K562 (cell line): ENCODE results near the gene SLC9A3. TPM values are rescaled to one million over a fixed set of nuclear protein-coding genes. Genes with fewer than 3 reads are reported as not detected.

Experiments used
- CAMTA2 ChIP-seq: fragments of 250-450 bp; sonication (Bioruptor Pico); conservative IDR thresholded peaks from 2 replicates; pipeline ENCODE4 v1.5.1; 2022
- FOXK1 ChIP-seq: sonication (generic); formaldehyde crosslinking; IDR thresholded peaks from 2 replicates; pipeline ENCODE4 v1.8.0; 2022; ENCODE audit warnings: missing genetic modification reagents, mild to moderate bottlenecking, borderline replicate concordance
- L3MBTL2 ChIP-seq: fragments of 450-650 bp; IDR thresholded peaks from 2 replicates; pipeline ENCODE4 v1.6.1; 2016; ENCODE audit warnings: mild to moderate bottlenecking, moderate library complexity
- NFIC ChIP-seq: fragments of 450-650 bp; IDR thresholded peaks from 2 replicates; pipeline ENCODE4 v1.6.1; 2017; ENCODE audit warnings: mild to moderate bottlenecking, inconsistent platforms
- ZFX ChIP-seq: sonication (generic); formaldehyde crosslinking; IDR thresholded peaks from 2 replicates; pipeline ENCODE4 v1.8.0; 2022; ENCODE audit warnings: mild to moderate bottlenecking, missing genetic modification reagents, moderate library complexity
- ZNF583 ChIP-seq: fragments of 250-450 bp; sonication (Bioruptor Pico); IDR thresholded peaks from 2 replicates; pipeline ENCODE4 v1.4.0; 2020
- ZNF76 ChIP-seq: fragments of 250-450 bp; sonication (Bioruptor Pico); IDR thresholded peaks from 2 replicates; pipeline ENCODE4 v1.4.0; 2020; ENCODE audit warnings: mild to moderate bottlenecking, moderate library complexity, borderline replicate concordance
- ZNF766 ChIP-seq: fragments of 200-800 bp; sonication (Bioruptor generic); conservative IDR thresholded peaks from 2 replicates; pipeline ENCODE4 v1.6.1; 2016; ENCODE audit warnings: missing genetic modification characterization, missing compliant biosample characterization
- polyA plus RNA-seq, 8 experiments: library from polyadenylated mRNA; depleted of rRNA in 4 of 8; stranded (reverse) in 5 of 8; unstranded in 3 of 8; fragments of >200 nt; fragmentation: Nextera tagmentation in 2 of 8; fragmentation: Illumina TruSeq in 1 of 8; extraction: Ambion mirVana in 2 of 8; extraction: Trizol in 1 of 8; gene quantifications; 2 replicates each; pipeline versions ENCODE4 v1.2.1 to v1.2.3, GENCODE V29; 2011 to 2014; ENCODE audit warnings: inconsistent platforms in 1 of 8, missing spikeins in 1 of 8
- total RNA-seq, 7 experiments: library from RNA; depleted of rRNA in 6 of 7; stranded (reverse); fragments of >200 nt in 6 of 7; fragmentation: Illumina TruSeq in 2 of 7; extraction: Trizol in 2 of 7; gene quantifications; 2 replicates each; pipeline versions ENCODE4 v1.2.1 to v1.2.3, GENCODE V29; 2011 to 2021; ENCODE audit warnings: low replicate concordance in 1 of 7
- TF ChIP-seq, protein P1 (sequence below), 2 experiments: fragments of 450-650 bp in 1 of 2; sonication (generic) in 1 of 2; formaldehyde crosslinking in 1 of 2; IDR thresholded peaks; 2 replicates each; pipeline versions ENCODE4 v1.7.1 to v1.9.0; 2016 to 2022; ENCODE audit warnings: inconsistent platforms in 1 of 2, mild to moderate bottlenecking in 1 of 2, missing genetic modification reagents in 1 of 2

The SLC9A3 gene
- total and polyA plus RNA-seq, 9 of the 15 experiments (the other 6 are each of a cell fraction or from before 2014, with no cell fraction given) = 1.5 to 5.8 (median 3.7) TPM; not detected in 2

GRCh38 chr5:534743-535671 lies 10.8 kb upstream of the SLC9A3 start (continued):
- TF ChIP-seq, protein P1, sequence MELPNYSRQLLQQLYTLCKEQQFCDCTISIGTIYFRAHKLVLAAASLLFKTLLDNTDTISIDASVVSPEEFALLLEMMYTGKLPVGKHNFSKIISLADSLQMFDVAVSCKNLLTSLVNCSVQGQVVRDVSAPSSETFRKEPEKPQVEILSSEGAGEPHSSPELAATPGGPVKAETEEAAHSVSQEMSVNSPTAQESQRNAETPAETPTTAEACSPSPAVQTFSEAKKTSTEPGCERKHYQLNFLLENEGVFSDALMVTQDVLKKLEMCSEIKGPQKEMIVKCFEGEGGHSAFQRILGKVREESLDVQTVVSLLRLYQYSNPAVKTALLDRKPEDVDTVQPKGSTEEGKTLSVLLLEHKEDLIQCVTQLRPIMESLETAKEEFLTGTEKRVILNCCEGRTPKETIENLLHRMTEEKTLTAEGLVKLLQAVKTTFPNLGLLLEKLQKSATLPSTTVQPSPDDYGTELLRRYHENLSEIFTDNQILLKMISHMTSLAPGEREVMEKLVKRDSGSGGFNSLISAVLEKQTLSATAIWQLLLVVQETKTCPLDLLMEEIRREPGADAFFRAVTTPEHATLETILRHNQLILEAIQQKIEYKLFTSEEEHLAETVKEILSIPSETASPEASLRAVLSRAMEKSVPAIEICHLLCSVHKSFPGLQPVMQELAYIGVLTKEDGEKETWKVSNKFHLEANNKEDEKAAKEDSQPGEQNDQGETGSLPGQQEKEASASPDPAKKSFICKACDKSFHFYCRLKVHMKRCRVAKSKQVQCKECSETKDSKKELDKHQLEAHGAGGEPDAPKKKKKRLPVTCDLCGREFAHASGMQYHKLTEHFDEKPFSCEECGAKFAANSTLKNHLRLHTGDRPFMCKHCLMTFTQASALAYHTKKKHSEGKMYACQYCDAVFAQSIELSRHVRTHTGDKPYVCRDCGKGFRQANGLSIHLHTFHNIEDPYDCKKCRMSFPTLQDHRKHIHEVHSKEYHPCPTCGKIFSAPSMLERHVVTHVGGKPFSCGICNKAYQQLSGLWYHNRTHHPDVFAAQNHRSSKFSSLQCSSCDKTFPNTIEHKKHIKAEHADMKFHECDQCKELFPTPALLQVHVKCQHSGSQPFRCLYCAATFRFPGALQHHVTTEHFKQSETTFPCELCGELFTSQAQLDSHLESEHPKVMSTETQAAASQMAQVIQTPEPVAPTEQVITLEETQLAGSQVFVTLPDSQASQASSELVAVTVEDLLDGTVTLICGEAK (IDR thresholded peaks at IDR 0.05) = no peak
- TF ChIP-seq, protein P1 (CRISPR knock-in tag; IDR thresholded peaks at IDR 0.05) = no peak
- TF ChIP-seq ZNF766 (CRISPR knock-in tag) (no peak), L3MBTL2 (no peak), CAMTA2 (CRISPR knock-in tag) (no peak), ZFX (CRISPR knock-in tag) (no peak), NFIC (no peak), ZNF76 (CRISPR knock-in tag) (no peak), FOXK1 (no peak), ZNF583 (CRISPR knock-in tag) (no peak)
